Neural progenitor cell (in vitro differentiated cells): ENCODE data around the gene NR1H2.

Source experiments
- EZH2 ChIP-seq: fragments of 200-600 bp; sonication (generic); IDR thresholded peaks from 2 replicates; pipeline ENCODE4 v1.6.1; 2017; ENCODE audit warnings: antibody characterized with exemption, mild to moderate bottlenecking, moderate library complexity
- EZH2phosphoT487 ChIP-seq: fragments of 200-600 bp; sonication (generic); IDR thresholded peaks from 2 replicates; pipeline ENCODE4 v1.6.1; 2017; ENCODE audit warnings: antibody characterized with exemption
- TF ChIP-seq, protein P1 (sequence below): fragments of 200-600 bp; sonication (generic); IDR thresholded peaks from 2 replicates; pipeline ENCODE4 v1.5.1; 2017; ENCODE audit warnings: antibody characterized with exemption, mild to moderate bottlenecking

DNA sequence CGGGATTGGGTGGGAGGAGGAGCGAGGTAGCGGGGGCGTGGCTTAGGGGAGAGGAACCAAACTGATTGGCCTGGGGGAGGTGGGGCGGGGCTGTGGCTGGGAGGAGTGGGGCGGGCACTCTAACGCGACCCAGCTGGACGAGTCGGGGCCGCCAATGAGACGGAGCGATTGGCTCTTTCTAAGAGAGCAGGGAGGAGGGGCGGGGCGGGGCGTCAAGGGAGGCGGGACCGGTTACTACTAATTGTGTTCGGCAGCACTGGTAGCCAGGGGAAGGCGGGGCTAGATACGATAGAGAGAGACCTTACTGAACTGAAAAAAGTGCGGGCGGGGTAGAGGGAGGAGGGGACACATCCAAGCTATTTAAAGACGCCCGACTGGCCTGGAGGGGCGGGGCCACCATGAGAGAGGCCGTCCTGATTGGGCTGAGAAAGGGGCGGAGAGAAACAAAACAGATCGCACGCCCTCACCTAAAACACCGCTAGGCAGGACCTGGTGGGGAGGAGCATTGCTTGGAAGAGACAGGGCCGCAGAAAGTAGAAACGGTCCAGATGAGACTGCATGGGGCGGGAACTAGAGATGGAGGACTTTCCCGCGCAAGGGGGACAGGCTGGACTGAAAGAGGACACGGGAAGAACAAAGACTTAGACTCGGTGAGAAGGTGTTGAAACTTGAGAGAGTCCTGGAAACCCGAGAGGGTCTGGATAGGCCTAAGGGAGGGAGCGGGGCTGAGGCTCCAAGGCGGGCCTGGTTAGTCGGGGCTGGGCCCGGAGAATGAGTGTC is 46.9 kb upstream of the NR1H2 start, which contains the start of gene KCNC3:
- TF ChIP-seq, protein P1, sequence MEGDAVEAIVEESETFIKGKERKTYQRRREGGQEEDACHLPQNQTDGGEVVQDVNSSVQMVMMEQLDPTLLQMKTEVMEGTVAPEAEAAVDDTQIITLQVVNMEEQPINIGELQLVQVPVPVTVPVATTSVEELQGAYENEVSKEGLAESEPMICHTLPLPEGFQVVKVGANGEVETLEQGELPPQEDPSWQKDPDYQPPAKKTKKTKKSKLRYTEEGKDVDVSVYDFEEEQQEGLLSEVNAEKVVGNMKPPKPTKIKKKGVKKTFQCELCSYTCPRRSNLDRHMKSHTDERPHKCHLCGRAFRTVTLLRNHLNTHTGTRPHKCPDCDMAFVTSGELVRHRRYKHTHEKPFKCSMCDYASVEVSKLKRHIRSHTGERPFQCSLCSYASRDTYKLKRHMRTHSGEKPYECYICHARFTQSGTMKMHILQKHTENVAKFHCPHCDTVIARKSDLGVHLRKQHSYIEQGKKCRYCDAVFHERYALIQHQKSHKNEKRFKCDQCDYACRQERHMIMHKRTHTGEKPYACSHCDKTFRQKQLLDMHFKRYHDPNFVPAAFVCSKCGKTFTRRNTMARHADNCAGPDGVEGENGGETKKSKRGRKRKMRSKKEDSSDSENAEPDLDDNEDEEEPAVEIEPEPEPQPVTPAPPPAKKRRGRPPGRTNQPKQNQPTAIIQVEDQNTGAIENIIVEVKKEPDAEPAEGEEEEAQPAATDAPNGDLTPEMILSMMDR: no peak
- TF ChIP-seq EZH2 (no peak), EZH2phosphoT487 (no peak)
